ENCODE data around the gene MAD2L1BP. TPM values are rescaled to one million over a fixed set of nuclear protein-coding genes. Genes with fewer than 3 reads are reported as not detected.

Gene MAD2L1BP
- total RNA-seq, 4 donors from 2014 or later = 15.6 to 37.2 (median 26.6) TPM

GRCh38 chr6:43621836-43622180, 13.8 kb upstream of the MAD2L1BP start:
- TF ChIP-seq CTCF (IDR thresholded peaks at IDR 0.05; ENCODE audit: low read depth) = no peak

GRCh38 chr6:43622541-43622940, 13.1 kb upstream of the MAD2L1BP start:
- no peak for TF ChIP-seq CTCF (IDR thresholded peaks at IDR 0.05; ENCODE audit: low read depth)

- TF ChIP-seq CTCF (IDR thresholded peaks at IDR 0.05; ENCODE audit: low read depth) = no peak
These were observed 11.5 kb upstream of the MAD2L1BP start for GRCh38 chr6:43623880-43624785.

GRCh38 chr6:43624786-43625288, 10.8 kb upstream of the MAD2L1BP start:
- no peak for TF ChIP-seq CTCF (IDR thresholded peaks at IDR 0.05; ENCODE audit: low read depth)

GRCh38 chr6:43625393-43625992, 10.1 kb upstream of the MAD2L1BP start:
- no peak for TF ChIP-seq CTCF (IDR thresholded peaks at IDR 0.05; ENCODE audit: low read depth)

GRCh38 chr6:43627008-43627825, 8.4 kb upstream of the MAD2L1BP start:
- TF ChIP-seq CTCF (IDR thresholded peaks at IDR 0.05; ENCODE audit: low read depth) = no peak

Measured in subcutaneous adipose tissue (tissue), 4 donors.